Islet precursor cell (in vitro differentiated cells): ENCODE results near the gene EPSTI1.
"Not testable (repeated sequence)": the region's sequence is repeated elsewhere in the genome, so short reads cannot be mapped to it uniquely, and the experiment has no call there.

Experiments
- DNase-seq: peaks from one replicate; pipeline ENCODE4 v3.0.0-alpha.2; 2018

EPSTI1 gene

GRCh38 chr13:42891591-42891990 is 100.5 kb downstream of the EPSTI1 start:
- DNase-seq, result no peak

- no peak for DNase-seq
These were observed 106.7 kb downstream of the EPSTI1 start for GRCh38 chr13:42885325-42885724.

GRCh38 chr13:42883771-42884467 is 108.1 kb downstream of the EPSTI1 start:
- peak; percentile 92 for DNase-seq

GRCh38 chr13:42883142-42883541 is 108.9 kb downstream of the EPSTI1 start:
- DNase-seq, result no peak

- no peak for DNase-seq
These were observed 111.9 kb downstream of the EPSTI1 start for GRCh38 chr13:42880056-42880605.

- DNase-seq, result no peak
These were observed 113.3 kb downstream of the EPSTI1 start for GRCh38 chr13:42878721-42879120.

GRCh38 chr13:42876887-42877545 is 115.0 kb downstream of the EPSTI1 start:
- DNase-seq, result no peak

GRCh38 chr13:42876270-42876714 is 115.7 kb downstream of the EPSTI1 start:
- no peak for DNase-seq

GRCh38 chr13:42875475-42876269 is 116.4 kb downstream of the EPSTI1 start:
- no peak for DNase-seq

GRCh38 chr13:42874221-42874620 is 117.8 kb downstream of the EPSTI1 start:
- DNase-seq, result no peak

GRCh38 chr13:42873081-42873480 is 119.0 kb downstream of the EPSTI1 start:
- DNase-seq, result no peak

GRCh38 chr13:42867232-42867631 is 124.8 kb downstream of the EPSTI1 start:
- no peak for DNase-seq

GRCh38 chr13:42865768-42866102 is 126.3 kb downstream of the EPSTI1 start:
- DNase-seq, result no peak

GRCh38 chr13:42864952-42865767 is 126.9 kb downstream of the EPSTI1 start:
- no peak for DNase-seq

GRCh38 chr13:42862370-42862769 is 129.7 kb downstream of the EPSTI1 start:
- not testable (repeated sequence) for DNase-seq

GRCh38 chr13:42860485-42860884 is 131.6 kb downstream of the EPSTI1 start:
- no peak for DNase-seq

- no peak for DNase-seq
These were observed 132.3 kb downstream of the EPSTI1 start for GRCh38 chr13:42859760-42860159.

GRCh38 chr13:42855410-42855809 is 136.6 kb downstream of the EPSTI1 start:
- DNase-seq, result no peak

GRCh38 chr13:42852136-42852535 is 139.9 kb downstream of the EPSTI1 start:
- no peak for DNase-seq

GRCh38 chr13:42849200-42849599 is 142.8 kb downstream of the EPSTI1 start:
- DNase-seq, result no peak

GRCh38 chr13:42847891-42848663 is 144.0 kb downstream of the EPSTI1 start:
- DNase-seq, result no peak
